Liver (tissue), 9 donors: Measurements from ENCODE around the gene BTF3L4. TPM values are rescaled to one million over a fixed set of nuclear protein-coding genes. Genes with fewer than 3 reads are reported as not detected.

Experiments used
- DNase-seq: peaks from one replicate; pipeline ENCODE4 v3.0.0-alpha.2; 2017; ENCODE audit warnings: low spot score
- H3K27ac ChIP-seq, 2 donors: one replicate each; pipeline ENCODE4 v1.7.0; 2013; ENCODE audit warnings: inconsistent platforms in 2 of 2, low read length in 2 of 2, control low read depth in 1 of 2, low read depth in 1 of 2, mild to moderate bottlenecking in 1 of 2
- H3K27me3 ChIP-seq, 4 donors: one replicate each; pipeline versions ENCODE4 v1.6.1 to v1.7.0; 2013; ENCODE audit warnings: low read length in 3 of 4, inconsistent platforms in 1 of 4, mild to moderate bottlenecking in 1 of 4, moderate library complexity in 1 of 4; ENCODE audit not compliant: control insufficient read depth in 4 of 4, insufficient read depth in 4 of 4
- H3K36me3 ChIP-seq, 4 donors: one replicate each; pipeline versions ENCODE4 v1.6.1 to v1.7.0; 2013; ENCODE audit warnings: low read length in 3 of 4, mild to moderate bottlenecking in 3 of 4, low read depth in 1 of 4, moderate library complexity in 1 of 4; ENCODE audit not compliant: control insufficient read depth in 4 of 4, insufficient read depth in 3 of 4
- H3K4me1 ChIP-seq, 4 donors: one replicate each; pipeline versions ENCODE4 v1.6.1 to v1.7.0; 2013; ENCODE audit warnings: low read length in 3 of 4, mild to moderate bottlenecking in 3 of 4, moderate library complexity in 1 of 4; ENCODE audit not compliant: control insufficient read depth in 4 of 4, insufficient read depth in 4 of 4
- H3K4me3 ChIP-seq, 3 donors: one replicate each; pipeline versions ENCODE4 v1.6.1 to v1.7.0; 2013; ENCODE audit warnings: low read length in 3 of 3, control low read depth in 1 of 3, low read depth in 1 of 3, mild to moderate bottlenecking in 1 of 3
- H3K9ac ChIP-seq, 2 donors: one replicate each; pipeline ENCODE4 v1.7.0; 2013; ENCODE audit warnings: low read length in 2 of 2, mild to moderate bottlenecking in 2 of 2, moderate library complexity in 2 of 2, control low read depth in 1 of 2, low read depth in 1 of 2
- H3K9me3 ChIP-seq, 4 donors: one replicate each; pipeline versions ENCODE4 v1.6.1 to v1.7.0; 2013; ENCODE audit warnings: low read length in 3 of 4; ENCODE audit not compliant: control insufficient read depth in 4 of 4
- ATF3 ChIP-seq: IDR thresholded peaks from 2 replicates; pipeline ENCODE4 v1.6.1; 2016; ENCODE audit warnings: antibody characterized with exemption
- CTCF ChIP-seq: fragments of 150-350 bp; IDR thresholded peaks from 2 replicates; pipeline ENCODE4 v1.5.1; 2017; ENCODE audit warnings: improper control_type of control experiment, low read depth, low read length; ENCODE audit not compliant: missing input control
- EGR1 ChIP-seq, 2 donors: IDR thresholded peaks; 2 replicates each; pipeline ENCODE4 v1.6.1; 2016 to 2018; ENCODE audit warnings: antibody characterized with exemption in 2 of 2, low read depth in 2 of 2
- FOXA1 ChIP-seq: IDR thresholded peaks from 2 replicates; pipeline ENCODE4 v1.6.1; 2016; ENCODE audit warnings: antibody characterized with exemption
- FOXA2 ChIP-seq: IDR thresholded peaks from 2 replicates; pipeline ENCODE4 v1.6.1; 2016; ENCODE audit warnings: antibody characterized with exemption
- GABPA ChIP-seq, 2 donors: IDR thresholded peaks in 1 of 2; conservative IDR thresholded peaks in 1 of 2; 2 replicates each; pipeline ENCODE4 v1.6.1; 2016; ENCODE audit warnings: antibody characterized with exemption in 2 of 2, mild to moderate bottlenecking in 1 of 2, moderate library complexity in 1 of 2
- HNF4A ChIP-seq, 2 donors: conservative IDR thresholded peaks; 2 replicates each; pipeline ENCODE4 v1.6.1; 2016; ENCODE audit warnings: antibody characterized with exemption in 2 of 2, mild to moderate bottlenecking in 2 of 2
- HNF4G ChIP-seq: IDR thresholded peaks from 2 replicates; pipeline ENCODE4 v1.6.1; 2016; ENCODE audit warnings: antibody characterized with exemption
- JUND ChIP-seq, 2 donors: IDR thresholded peaks; 2 replicates each; pipeline ENCODE4 v1.6.1; 2016; ENCODE audit warnings: antibody characterized with exemption in 2 of 2
- MAX ChIP-seq: IDR thresholded peaks from 2 replicates; pipeline ENCODE4 v1.6.1; 2016; ENCODE audit warnings: antibody characterized with exemption
- NR2F2 ChIP-seq: IDR thresholded peaks from 2 replicates; pipeline ENCODE4 v1.6.1; 2016; ENCODE audit warnings: antibody characterized with exemption
- RAD21 ChIP-seq, 2 donors: IDR thresholded peaks; 2 replicates each; pipeline ENCODE4 v1.6.1; 2016; ENCODE audit warnings: antibody characterized with exemption in 2 of 2, mild to moderate bottlenecking in 2 of 2
- REST ChIP-seq: IDR thresholded peaks from 2 replicates; pipeline ENCODE4 v1.6.1; 2016; ENCODE audit warnings: antibody characterized with exemption, mild to moderate bottlenecking
- RXRA ChIP-seq, 2 donors: IDR thresholded peaks; 2 replicates each; pipeline ENCODE4 v1.6.1; 2017 to 2018; ENCODE audit warnings: antibody characterized with exemption in 2 of 2, mild to moderate bottlenecking in 1 of 2
- SP1 ChIP-seq: IDR thresholded peaks from 2 replicates; pipeline ENCODE4 v1.6.1; 2018; ENCODE audit warnings: antibody characterized with exemption, mild to moderate bottlenecking
- TAF1 ChIP-seq: conservative IDR thresholded peaks from 2 replicates; pipeline ENCODE4 v1.6.1; 2016; ENCODE audit warnings: antibody characterized with exemption, mild to moderate bottlenecking
- YY1 ChIP-seq: IDR thresholded peaks from 2 replicates; pipeline ENCODE4 v1.6.1; 2016; ENCODE audit warnings: antibody characterized with exemption, mild to moderate bottlenecking
- ZBTB33 ChIP-seq: IDR thresholded peaks from 2 replicates; pipeline ENCODE4 v1.6.1; 2016; ENCODE audit warnings: antibody characterized with exemption
- WGBS: extraction: QIAGEN DNeasy Blood & Tissue Kit; methylation state at CpG from one replicate; pipeline ENCODE4 v1.1.7; 2013; 5-methylcytosine and 5-hydroxymethylcytosine counted together
- polyA plus RNA-seq, 2 donors: library from polyadenylated mRNA; stranded (reverse) in 1 of 2; unstranded in 1 of 2; fragments of 200-250 nt in 1 of 2; fragments of >200 nt in 1 of 2; fragmentation: Nextera tagmentation in 1 of 2; extraction: Ambion mirVana in 1 of 2; gene quantifications; one replicate each; pipeline versions ENCODE4 v1.2.1 to v1.2.3, GENCODE V29; 2013 to 2015
- total RNA-seq, 2 donors: library from RNA; depleted of rRNA; stranded (reverse); fragments of >200 nt; gene quantifications; one replicate each; pipeline ENCODE4 v1.2.3, GENCODE V29; 2014
- donor health status: healthy.
- donor health status: healthy.
- donor health status: healthy.
- donor health status: healthy.
- donor health status: healthy.

Gene BTF3L4
- total and polyA plus RNA-seq, 4 donors, result 13.4 to 33.3 (median 18.5) TPM

- whole genome bisulfite sequencing, result 94% methylated on average over 2 of the region's 2 CpGs
- DNase-seq, result no peak
Measured at GRCh38 chr1:52034050-52034384, 22.1 kb upstream of the BTF3L4 start.

More at GRCh38 chr1:52034050-52034384, 22.1 kb upstream of the BTF3L4 start:
- peak overlapping the region; percentile 82 to 99 (median 97) for H3K4me3 ChIP-seq
- no peaks in the 10 kb centered on the region for H3K27me3 ChIP-seq
- H3K27ac ChIP-seq, result peak overlapping the region; percentile 90 to 92
- no peak overlapping the region for H3K9ac ChIP-seq
- TF ChIP-seq ZBTB33 (no peak), MAX (no peak), SP1 (no peak), YY1 (no peak), TAF1 (no peak), FOXA2 (no peak), CTCF (no peak), JUND (IDR thresholded peaks at IDR 0.05) (no peak), EGR1 (IDR thresholded peaks at IDR 0.05; ENCODE audit: low read depth in 2 of 2) (no peak), RXRA (IDR thresholded peaks at IDR 0.05) (no peak), RAD21 (IDR thresholded peaks at IDR 0.05) (no peak), GABPA (IDR thresholded peaks at IDR 0.05 in 1 of 2, conservative IDR thresholded peaks at IDR 0.05 in 1 of 2) (no peak), NR2F2 (no peak), FOXA1 (no peak), HNF4G (no peak), ATF3 (no peak), REST (no peak), HNF4A (conservative IDR thresholded peaks at IDR 0.05) (no peak)
- H3K36me3 ChIP-seq, result peaks cover 0 to 5% (median 1%) of the 10 kb centered on the region in 4 donors
- H3K4me1 ChIP-seq, result peaks cover 8 to 36% (median 28%) of the 10 kb centered on the region in 4 donors
- no peaks in the 10 kb centered on the region for H3K9me3 ChIP-seq
